Uterus (tissue), 4 donors: ENCODE data around the gene PPFIBP1. TPM values are rescaled to one million over a fixed set of nuclear protein-coding genes. Genes with fewer than 3 reads are reported as not detected.
"Not testable (repeated sequence)": the region's sequence is repeated elsewhere in the genome, so short reads cannot be mapped to it uniquely, and the experiment has no call there.

Experiments
- DNase-seq, 2 donors: peaks; one replicate each; pipeline ENCODE4 v3.0.0-alpha.2; 2019 to 2020
- H3K27ac ChIP-seq, 2 donors: fragments of 200-600 bp; sonication (generic); 1 replicate in 1 of 2; 2 replicates in 1 of 2; pipeline ENCODE4 v1.5.1; 2016 to 2018
- H3K27me3 ChIP-seq, 2 donors: fragments of 200-600 bp; sonication (generic); one replicate each; pipeline ENCODE4 v1.5.1; 2018 to 2019; ENCODE audit warnings: control low read depth in 1 of 2
- H3K36me3 ChIP-seq, 2 donors: fragments of 200-600 bp; sonication (generic); one replicate each; pipeline ENCODE4 v1.5.1; 2019; ENCODE audit warnings: control low read depth in 1 of 2
- H3K4me1 ChIP-seq, 2 donors: fragments of 200-600 bp; sonication (generic); one replicate each; pipeline ENCODE4 v1.5.1; 2018 to 2019; ENCODE audit warnings: control low read depth in 1 of 2
- H3K4me3 ChIP-seq, 2 donors: fragments of 200-600 bp; sonication (generic); 1 replicate in 1 of 2; 2 replicates in 1 of 2; pipeline ENCODE4 v1.5.1; 2018 to 2019; ENCODE audit warnings: mild to moderate bottlenecking in 1 of 2
- H3K9me3 ChIP-seq, 2 donors: fragments of 200-600 bp; sonication (generic); one replicate each; pipeline ENCODE4 v1.5.1; 2019; ENCODE audit warnings: control low read depth in 1 of 2
- POLR2A ChIP-seq, 2 donors: fragments of 450-650 bp; IDR thresholded peaks; one replicate each; pipeline ENCODE4 v1.6.1; 2016; ENCODE audit warnings: antibody characterized with exemption in 2 of 2, mild to moderate bottlenecking in 1 of 2, moderate library complexity in 1 of 2
- intact Hi-C: fragments of 100-400 bp; cut with DNase I; formaldehyde crosslinking; loops from one replicate; pipeline ENCODE4 v1.15.1; 2023; ENCODE audit warnings: low total_unique reads
- total RNA-seq, 4 donors: library from RNA; depleted of rRNA in 3 of 4; stranded (reverse); fragments of >200 nt in 3 of 4; gene quantifications; one replicate each; pipeline versions ENCODE4 v1.1.0 to v1.2.4, GENCODE V29; 2014 to 2023
- TF ChIP-seq, protein P1 (sequence below), 4 experiments: fragments of 200-600 bp in 2 of 4; fragments of 450-650 bp in 2 of 4; sonication (generic) in 2 of 4; IDR thresholded peaks; one replicate each; pipeline ENCODE4 v1.5.1; 2016 to 2019; ENCODE audit warnings: antibody characterized with exemption in 4 of 4, mild to moderate bottlenecking in 2 of 4, moderate library complexity in 1 of 4
- donor health status: DM: yes; HTN: yes; CAD: no.

PPFIBP1 gene
- total RNA-seq, 4 donors from 2014 or later, result 43.8 to 139 (median 82.7) TPM

DNA sequence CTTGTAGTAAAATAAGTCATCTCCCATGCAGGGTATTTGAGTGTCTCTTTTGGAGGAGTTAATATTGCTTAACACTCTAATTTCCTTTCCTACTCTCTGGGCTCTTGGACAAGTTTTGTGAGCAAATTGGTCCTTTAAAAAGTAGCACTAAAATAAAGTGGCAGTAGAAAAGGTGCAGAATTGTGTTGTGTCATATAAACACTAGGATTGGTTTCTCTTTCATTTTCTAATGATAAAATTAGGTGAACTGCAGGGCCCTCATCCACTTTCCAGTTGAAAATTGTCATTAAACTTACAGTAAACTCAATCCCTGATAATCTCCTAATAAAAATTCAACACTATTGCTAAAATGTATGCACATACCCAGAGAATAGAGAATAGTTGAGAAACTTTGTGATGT, 129.7 kb downstream of the PPFIBP1 start:
- intact Hi-C loops, result loop anchor here (10.0 kb wide), 1 partner anchor 219 kb away; no protein-coding TSS in a partner anchor
- Histone ChIP-seq H3K4me1 (no peaks in the 10 kb centered on the region), H3K36me3 (no peaks in the 10 kb centered on the region), H3K27ac (no peak overlapping the region), H3K9me3 (no peaks in the 10 kb centered on the region), H3K27me3 (no peaks in the 10 kb centered on the region), H3K4me3 (no peak overlapping the region)
- no peak for TF ChIP-seq POLR2A (IDR thresholded peaks at IDR 0.05)
- TF ChIP-seq, protein P1, sequence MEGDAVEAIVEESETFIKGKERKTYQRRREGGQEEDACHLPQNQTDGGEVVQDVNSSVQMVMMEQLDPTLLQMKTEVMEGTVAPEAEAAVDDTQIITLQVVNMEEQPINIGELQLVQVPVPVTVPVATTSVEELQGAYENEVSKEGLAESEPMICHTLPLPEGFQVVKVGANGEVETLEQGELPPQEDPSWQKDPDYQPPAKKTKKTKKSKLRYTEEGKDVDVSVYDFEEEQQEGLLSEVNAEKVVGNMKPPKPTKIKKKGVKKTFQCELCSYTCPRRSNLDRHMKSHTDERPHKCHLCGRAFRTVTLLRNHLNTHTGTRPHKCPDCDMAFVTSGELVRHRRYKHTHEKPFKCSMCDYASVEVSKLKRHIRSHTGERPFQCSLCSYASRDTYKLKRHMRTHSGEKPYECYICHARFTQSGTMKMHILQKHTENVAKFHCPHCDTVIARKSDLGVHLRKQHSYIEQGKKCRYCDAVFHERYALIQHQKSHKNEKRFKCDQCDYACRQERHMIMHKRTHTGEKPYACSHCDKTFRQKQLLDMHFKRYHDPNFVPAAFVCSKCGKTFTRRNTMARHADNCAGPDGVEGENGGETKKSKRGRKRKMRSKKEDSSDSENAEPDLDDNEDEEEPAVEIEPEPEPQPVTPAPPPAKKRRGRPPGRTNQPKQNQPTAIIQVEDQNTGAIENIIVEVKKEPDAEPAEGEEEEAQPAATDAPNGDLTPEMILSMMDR (IDR thresholded peaks at IDR 0.05), result no peak
- DNase-seq, result no peak

DNA sequence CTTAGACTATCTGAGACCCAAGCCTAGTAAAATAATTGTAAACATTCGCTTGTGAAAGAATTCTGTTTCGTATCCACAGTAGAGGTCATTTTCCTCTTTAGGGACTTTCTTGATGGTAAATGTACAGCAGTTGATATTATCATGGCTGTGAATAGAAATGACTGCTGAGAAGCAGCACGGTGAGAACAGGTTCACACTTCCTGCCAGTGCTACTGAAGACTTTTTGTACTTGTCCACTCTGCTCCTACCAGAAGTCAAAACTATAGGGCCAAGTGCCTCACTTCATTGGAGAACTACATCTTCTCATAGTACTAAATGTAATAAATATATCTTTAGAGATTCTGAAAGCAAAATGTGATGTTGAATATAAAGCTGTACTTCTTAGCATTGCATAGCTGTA, 131.5 kb downstream of the PPFIBP1 start:
- intact Hi-C loops, result loop anchor here (10.0 kb wide), 1 partner anchor 221 kb away; no protein-coding TSS in a partner anchor

DNA sequence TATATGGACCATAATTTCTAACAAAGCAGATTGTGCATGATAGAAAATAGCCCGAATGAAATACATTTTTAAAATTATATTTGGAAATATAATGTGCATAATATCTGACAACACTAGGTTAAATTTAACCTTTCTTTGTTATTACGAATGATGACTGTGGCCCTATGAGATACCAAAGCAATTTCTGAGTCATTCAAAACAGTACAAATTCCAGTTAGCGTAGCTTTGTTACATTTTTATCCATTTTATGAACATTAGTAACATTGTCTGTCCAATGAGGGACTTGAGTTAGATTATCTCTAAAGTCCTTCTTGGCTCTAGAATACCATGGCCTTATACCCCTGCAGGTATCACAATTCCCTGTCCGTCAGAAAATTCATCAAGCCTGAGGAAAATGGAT, 133.3 kb downstream of the PPFIBP1 start:
- Histone ChIP-seq H3K27ac (no peak overlapping the region), H3K4me1 (no peaks in the 10 kb centered on the region), H3K9me3 (no peaks in the 10 kb centered on the region), H3K36me3 (no peaks in the 10 kb centered on the region), H3K4me3 (no peak overlapping the region), H3K27me3 (no peaks in the 10 kb centered on the region)
- DNase-seq, result no peak
- intact Hi-C loops, result loop anchor here (10.0 kb wide), 1 partner anchor 222 kb away; no protein-coding TSS in a partner anchor
- TF ChIP-seq, protein P1 (IDR thresholded peaks at IDR 0.05), result no peak
- no peak for TF ChIP-seq POLR2A (IDR thresholded peaks at IDR 0.05)

More for the DNA sequence above, 131.5 kb downstream of the PPFIBP1 start:
- H3K27me3 ChIP-seq, H3K4me1 ChIP-seq, H3K27ac ChIP-seq, DNase-seq, H3K36me3 ChIP-seq, H3K9me3 ChIP-seq, H3K4me3 ChIP-seq: not testable (repeated sequence)

DNA sequence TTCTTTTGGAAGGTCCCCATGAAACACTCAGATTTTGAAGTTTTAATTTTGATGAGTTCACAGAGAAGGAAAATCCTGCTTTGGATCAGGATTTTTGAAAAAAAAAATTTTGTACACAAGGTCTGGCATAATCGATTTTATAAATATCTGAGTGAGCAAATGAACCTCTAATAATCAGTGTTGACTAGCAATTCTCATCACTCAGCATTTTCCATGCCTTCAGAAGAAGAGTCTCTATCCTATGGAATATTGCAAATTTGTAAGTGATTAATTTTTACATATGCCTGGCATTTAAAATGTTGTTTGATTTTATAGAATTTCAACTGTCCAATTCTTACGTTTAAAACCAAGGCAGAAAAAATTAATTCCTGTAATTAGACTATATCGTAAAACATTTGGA, 141.7 kb downstream of the PPFIBP1 start:
- no peaks in the 10 kb centered on the region for H3K9me3 ChIP-seq
- H3K4me1 ChIP-seq, result no peaks in the 10 kb centered on the region
- intact Hi-C loops, result no loop called here
- TF ChIP-seq, protein P1 (IDR thresholded peaks at IDR 0.05), result no peak
- TF ChIP-seq POLR2A (IDR thresholded peaks at IDR 0.05), result no peak
- no peak overlapping the region for H3K4me3 ChIP-seq
- H3K27ac ChIP-seq, result no peak overlapping the region
- no peaks in the 10 kb centered on the region for H3K27me3 ChIP-seq
- no peaks in the 10 kb centered on the region for H3K36me3 ChIP-seq
- no peak for DNase-seq

DNA sequence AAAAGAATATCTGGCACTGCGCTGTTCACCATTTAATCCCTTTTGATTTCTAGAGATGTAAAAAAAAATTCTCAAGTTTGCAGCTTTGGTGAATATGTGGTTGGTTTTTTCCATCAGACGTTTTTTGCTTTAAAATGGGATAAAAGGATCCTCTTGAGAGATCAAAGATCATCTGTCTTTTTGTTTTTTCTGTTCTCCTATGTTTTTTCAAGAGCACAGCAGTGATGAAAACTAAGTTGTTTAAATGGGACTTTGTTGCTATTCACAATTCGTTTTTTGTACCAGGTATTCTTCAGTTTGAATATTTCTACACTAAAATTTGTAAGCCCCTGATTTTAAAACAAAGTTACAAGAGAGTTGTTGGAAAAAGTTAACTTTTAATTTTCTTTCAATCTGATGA, 142.5 kb downstream of the PPFIBP1 start:
- Histone ChIP-seq H3K36me3 (no peaks in the 10 kb centered on the region), H3K27me3 (no peaks in the 10 kb centered on the region), H3K27ac (no peak overlapping the region), H3K4me1 (no peaks in the 10 kb centered on the region), H3K4me3 (no peak overlapping the region), H3K9me3 (no peaks in the 10 kb centered on the region)
- no peak for DNase-seq
- TF ChIP-seq, protein P1 (IDR thresholded peaks at IDR 0.05), result no peak
- TF ChIP-seq POLR2A (IDR thresholded peaks at IDR 0.05), result no peak
- intact Hi-C loops, result no loop called here

DNA sequence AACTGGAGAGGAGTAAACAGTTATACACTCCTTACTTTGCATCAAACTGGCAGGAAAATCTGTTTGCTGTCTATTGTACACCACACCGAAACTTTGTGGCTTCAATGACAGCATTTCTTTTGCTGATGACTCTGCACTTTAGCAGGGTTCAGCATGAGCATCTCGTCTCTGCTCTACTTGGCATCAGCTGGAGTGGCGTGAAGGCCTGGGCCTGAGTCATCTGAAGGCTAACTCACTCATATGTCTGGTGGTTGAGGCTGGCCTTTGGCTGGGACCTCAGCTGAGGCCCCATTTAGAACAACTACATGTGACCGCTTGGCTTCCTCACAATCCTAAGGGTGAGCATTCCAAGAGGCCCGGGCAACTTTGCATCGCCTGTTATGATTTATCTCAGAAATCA, 143.5 kb downstream of the PPFIBP1 start:
- Histone ChIP-seq H3K4me1 (no peaks in the 10 kb centered on the region), H3K36me3 (no peaks in the 10 kb centered on the region), H3K4me3 (no peak overlapping the region), H3K27me3 (no peaks in the 10 kb centered on the region), H3K27ac (no peak overlapping the region), H3K9me3 (no peaks in the 10 kb centered on the region)
- TF ChIP-seq, protein P1 (IDR thresholded peaks at IDR 0.05), result no peak
- TF ChIP-seq POLR2A (IDR thresholded peaks at IDR 0.05), result no peak
- intact Hi-C loops, result no loop called here
- DNase-seq, result no peak
